ENCODE results near the gene NSMF. TPM values are rescaled to one million over a fixed set of nuclear protein-coding genes. Genes with fewer than 3 reads are reported as not detected.

NSMF gene
- total RNA-seq, 1 experiment from 2014 or later: 73.4 TPM

- BruUV-seq (replicated peaks): no TSS peak
- Histone ChIP-seq H4K20me1 (ENCODE audit: insufficient read depth) (no peaks in the 10 kb centered on the region), H3K36me3 (ENCODE audit: low read depth) (no peaks in the 10 kb centered on the region), H3K27me3 (ENCODE audit: insufficient read depth, low read depth) (no peaks in the 10 kb centered on the region), H3K9me3 (ENCODE audit: insufficient read depth, low read depth) (no peaks in the 10 kb centered on the region), H3K79me2 (ENCODE audit: low read depth) (no peaks in the 10 kb centered on the region), H3K4me3 (no peak overlapping the region), H2AFZ (no peak overlapping the region), H3F3A (ENCODE audit: insufficient read depth, low read depth) (peaks cover 13% of the 10 kb centered on the region), H3K27ac (no peak overlapping the region), H3K4me2 (no peak overlapping the region), H3K4me1 (replicated peaks; ENCODE audit: insufficient read depth) (peaks cover 4% of the 10 kb centered on the region; the same call in 1 of the 2 replicates), H3K9me2 (ENCODE audit: insufficient read depth) (no peaks in the 10 kb centered on the region)
- no peak for TF ChIP-seq EZH2 (IDR thresholded peaks at IDR 0.05; ENCODE audit: low read depth)
- no peak for TF ChIP-seq CTCF (conservative IDR thresholded peaks at IDR 0.05)
- no peak for DNase-seq
- POLR2A ChIA-PET (ENCODE audit: unreplicated experiment): interaction anchor here (0.6 kb wide), 1 partner anchor 12 kb away, joined by 9 read pairs; no protein-coding TSS in a partner anchor
- intact Hi-C loops (cut with micrococcal nuclease; ENCODE audit: unreplicated experiment): no loop called here
- CTCF ChIA-PET: no interaction called here
Measured at GRCh38 chr9:137429546-137429890, 29.6 kb downstream of the NSMF start.

GRCh38 chr9:137428841-137429545, 30.1 kb downstream of the NSMF start:
- intact Hi-C loops (cut with micrococcal nuclease; ENCODE audit: unreplicated experiment): no loop called here
- TF ChIP-seq CTCF (conservative IDR thresholded peaks at IDR 0.05): no peak
- no peak for TF ChIP-seq EZH2 (IDR thresholded peaks at IDR 0.05; ENCODE audit: low read depth)
- Histone ChIP-seq H3F3A (ENCODE audit: insufficient read depth, low read depth) (peaks cover 18% of the 10 kb centered on the region), H3K4me1 (replicated peaks; ENCODE audit: insufficient read depth) (peaks cover 9% of the 10 kb centered on the region), H3K36me3 (ENCODE audit: low read depth) (no peaks in the 10 kb centered on the region), H3K9me2 (ENCODE audit: insufficient read depth) (no peaks in the 10 kb centered on the region), H3K4me2 (no peak overlapping the region), H4K20me1 (ENCODE audit: insufficient read depth) (no peaks in the 10 kb centered on the region), H3K4me3 (no peak overlapping the region), H3K79me2 (ENCODE audit: low read depth) (0 out of 2 replicates have a peak, but pooled peaks cover 5% of the 10 kb centered on the region), H3K9me3 (ENCODE audit: insufficient read depth, low read depth) (no peaks in the 10 kb centered on the region), H2AFZ (no peak overlapping the region), H3K27me3 (ENCODE audit: insufficient read depth, low read depth) (no peaks in the 10 kb centered on the region), H3K27ac (no peak overlapping the region)
- ChIA-PET POLR2A (ENCODE audit: unreplicated experiment) (interaction anchor here (0.6 kb wide), 2 partner anchors 13 kb away, joined by 5 to 9 read pairs; no protein-coding TSS in a partner anchor), CTCF (interaction anchor here (0.6 kb wide), 1 partner anchor 106 kb away, joined by 5 read pairs; no protein-coding TSS in a partner anchor)
- BruUV-seq (replicated peaks): no TSS peak
- DNase-seq: no peak

GRCh38 chr9:137428311-137428630, 30.9 kb downstream of the NSMF start:
- 0 out of 2 replicates have a peak, but pooled peaks cover 6% of the 10 kb centered on the region for H3K79me2 ChIP-seq (ENCODE audit: low read depth)
- no peak for DNase-seq
- H3K9me2 ChIP-seq (ENCODE audit: insufficient read depth): no peaks in the 10 kb centered on the region
- H3K4me2 ChIP-seq: no peak overlapping the region
- H2AFZ ChIP-seq: no peak overlapping the region
- peaks cover 19% of the 10 kb centered on the region for H3F3A ChIP-seq (ENCODE audit: insufficient read depth, low read depth)
- peaks cover 9% of the 10 kb centered on the region for H3K4me1 ChIP-seq (replicated peaks; ENCODE audit: insufficient read depth)
- CTCF ChIA-PET: interaction anchor here (0.6 kb wide), 1 partner anchor 106 kb away, joined by 5 read pairs; no protein-coding TSS in a partner anchor
- H3K4me3 ChIP-seq: no peak overlapping the region
- no peaks in the 10 kb centered on the region for H3K27me3 ChIP-seq (ENCODE audit: insufficient read depth, low read depth)
- POLR2A ChIA-PET (ENCODE audit: unreplicated experiment): interaction anchor here (0.6 kb wide), 1 partner anchor 13 kb away, joined by 5 read pairs; no protein-coding TSS in a partner anchor
- no peaks in the 10 kb centered on the region for H3K9me3 ChIP-seq (ENCODE audit: insufficient read depth, low read depth)
- no peak overlapping the region for H3K27ac ChIP-seq
- intact Hi-C loops (cut with micrococcal nuclease; ENCODE audit: unreplicated experiment): no loop called here
- BruUV-seq (replicated peaks): no TSS peak
- H4K20me1 ChIP-seq (ENCODE audit: insufficient read depth): no peaks in the 10 kb centered on the region
- no peaks in the 10 kb centered on the region for H3K36me3 ChIP-seq (ENCODE audit: low read depth)
- TF ChIP-seq EZH2 (IDR thresholded peaks at IDR 0.05; ENCODE audit: low read depth) (no peak), CTCF (conservative IDR thresholded peaks at IDR 0.05) (no peak)
